Liver (tissue), 3 donors: Measurements from ENCODE around the gene APOOL.

Experiments used
- ATF3 ChIP-seq: IDR thresholded peaks from 2 replicates; pipeline ENCODE4 v1.6.1; 2016; ENCODE audit warnings: antibody characterized with exemption
- CTCF ChIP-seq: fragments of 150-350 bp; IDR thresholded peaks from 2 replicates; pipeline ENCODE4 v1.5.1; 2017; ENCODE audit warnings: improper control_type of control experiment, low read depth, low read length; ENCODE audit not compliant: missing input control
- GABPA ChIP-seq, 2 donors: IDR thresholded peaks in 1 of 2; conservative IDR thresholded peaks in 1 of 2; 2 replicates each; pipeline ENCODE4 v1.6.1; 2016; ENCODE audit warnings: antibody characterized with exemption in 2 of 2, mild to moderate bottlenecking in 1 of 2, moderate library complexity in 1 of 2
- HNF4G ChIP-seq: IDR thresholded peaks from 2 replicates; pipeline ENCODE4 v1.6.1; 2016; ENCODE audit warnings: antibody characterized with exemption
- JUND ChIP-seq, 2 donors: IDR thresholded peaks; 2 replicates each; pipeline ENCODE4 v1.6.1; 2016; ENCODE audit warnings: antibody characterized with exemption in 2 of 2
- MAX ChIP-seq: IDR thresholded peaks from 2 replicates; pipeline ENCODE4 v1.6.1; 2016; ENCODE audit warnings: antibody characterized with exemption
- NR2F2 ChIP-seq: IDR thresholded peaks from 2 replicates; pipeline ENCODE4 v1.6.1; 2016; ENCODE audit warnings: antibody characterized with exemption
- RAD21 ChIP-seq, 2 donors: IDR thresholded peaks; 2 replicates each; pipeline ENCODE4 v1.6.1; 2016; ENCODE audit warnings: antibody characterized with exemption in 2 of 2, mild to moderate bottlenecking in 2 of 2
- REST ChIP-seq: IDR thresholded peaks from 2 replicates; pipeline ENCODE4 v1.6.1; 2016; ENCODE audit warnings: antibody characterized with exemption, mild to moderate bottlenecking
- RXRA ChIP-seq, 2 donors: IDR thresholded peaks; 2 replicates each; pipeline ENCODE4 v1.6.1; 2017 to 2018; ENCODE audit warnings: antibody characterized with exemption in 2 of 2, mild to moderate bottlenecking in 1 of 2
- SP1 ChIP-seq: IDR thresholded peaks from 2 replicates; pipeline ENCODE4 v1.6.1; 2018; ENCODE audit warnings: antibody characterized with exemption, mild to moderate bottlenecking
- TAF1 ChIP-seq: conservative IDR thresholded peaks from 2 replicates; pipeline ENCODE4 v1.6.1; 2016; ENCODE audit warnings: antibody characterized with exemption, mild to moderate bottlenecking
- YY1 ChIP-seq: IDR thresholded peaks from 2 replicates; pipeline ENCODE4 v1.6.1; 2016; ENCODE audit warnings: antibody characterized with exemption, mild to moderate bottlenecking
- ZBTB33 ChIP-seq: IDR thresholded peaks from 2 replicates; pipeline ENCODE4 v1.6.1; 2016; ENCODE audit warnings: antibody characterized with exemption
- donor health status: healthy.
- donor health status: healthy.

GRCh38 chrX:85020216-85020615 is 16.5 kb downstream of the APOOL start:
- TF ChIP-seq CTCF = no peak
- TF ChIP-seq ZBTB33 = no peak
- TF ChIP-seq MAX = no peak
- TF ChIP-seq JUND (IDR thresholded peaks at IDR 0.05) = no peak
- peak; percentile 33 for TF ChIP-seq SP1
- no peak for TF ChIP-seq RAD21 (IDR thresholded peaks at IDR 0.05)
- TF ChIP-seq RXRA (IDR thresholded peaks at IDR 0.05) = no peak
- TF ChIP-seq HNF4G = no peak
- no peak for TF ChIP-seq GABPA (IDR thresholded peaks at IDR 0.05 in 1 of 2, conservative IDR thresholded peaks at IDR 0.05 in 1 of 2)
- no peak for TF ChIP-seq TAF1
- TF ChIP-seq REST = no peak
- no peak for TF ChIP-seq ATF3
- no peak for TF ChIP-seq NR2F2
- TF ChIP-seq YY1 = no peak
